PC-9 (cell line): Measurements from ENCODE around the gene MCRIP1. TPM values are rescaled to one million over a fixed set of nuclear protein-coding genes. Genes with fewer than 3 reads are reported as not detected.
A peak's percentile ranks its signal among the peaks of the same experiment; 100 is the strongest.

Source experiments
- BruUV-seq: library from RNA; stranded (reverse); fragments of 400-500 nt; replicated peaks from 2 replicates; lab custom pipeline; 2021; lab: Mats Ljungman, UMichigan
- CTCF ChIA-PET: fragments of 300-600 bp; sonication (Branson Sonifier 250); formaldehyde crosslinking; loops from one replicate; lab custom pipeline; 2022; ENCODE audit warnings: antibody characterized with exemption; lab: Charles Lee
- POLR2A ChIA-PET: fragments of 300-600 bp; sonication (Branson Sonifier 250); formaldehyde crosslinking; loops from one replicate; lab custom pipeline; 2022; ENCODE audit warnings: antibody characterized with exemption; ENCODE audit not compliant: unreplicated experiment; lab: Charles Lee
- DNase-seq, 2 experiments: peaks; one replicate each; pipeline versions ENCODE4 v3.0.0 to v3.0.0-alpha.2; 2015 to 2022; ENCODE audit warnings: mixed read lengths in 1 of 2
- H2AFZ ChIP-seq: fragments of 200-600 bp; sonication (generic); 2 replicates; pipeline ENCODE4 v1.8.1; 2017; ENCODE audit warnings: antibody characterized with exemption
- H3F3A ChIP-seq: fragments of 200-600 bp; sonication (generic); 2 replicates; pipeline ENCODE4 v1.8.1; 2017; ENCODE audit warnings: antibody characterized with exemption, mild to moderate bottlenecking, low read depth; ENCODE audit not compliant: insufficient read depth
- H3K27ac ChIP-seq: fragments of 200-600 bp; sonication (generic); 2 replicates; pipeline ENCODE4 v1.6.1; 2016; ENCODE audit warnings: mixed run types
- H3K27me3 ChIP-seq: fragments of 200-600 bp; sonication (generic); 2 replicates; pipeline ENCODE4 v1.6.1; 2016; ENCODE audit warnings: low read depth, mixed run types; ENCODE audit not compliant: insufficient read depth
- H3K36me3 ChIP-seq: fragments of 200-600 bp; sonication (generic); 2 replicates; pipeline ENCODE4 v1.6.1; 2016; ENCODE audit warnings: low read depth, mixed run types
- H3K4me1 ChIP-seq: fragments of 200-600 bp; sonication (generic); replicated peaks from 2 replicates; pipeline ENCODE4 v1.6.1; 2016; ENCODE audit warnings: mixed run types; ENCODE audit not compliant: insufficient read depth
- H3K4me2 ChIP-seq: fragments of 200-600 bp; sonication (generic); 2 replicates; pipeline ENCODE4 v1.6.1; 2017; ENCODE audit warnings: mixed run types
- H3K4me3 ChIP-seq: fragments of 200-600 bp; sonication (generic); 2 replicates; pipeline ENCODE4 v1.6.1; 2016; ENCODE audit warnings: mixed run types
- H3K79me2 ChIP-seq: fragments of 200-600 bp; sonication (generic); 2 replicates; pipeline ENCODE4 v1.6.1; 2017; ENCODE audit warnings: low read depth, mixed run types
- H3K9me2 ChIP-seq: fragments of 200-600 bp; sonication (generic); 2 replicates; pipeline ENCODE4 v1.8.1; 2017; ENCODE audit warnings: mild to moderate bottlenecking; ENCODE audit not compliant: insufficient read depth
- H3K9me3 ChIP-seq: fragments of 200-600 bp; sonication (generic); 2 replicates; pipeline ENCODE4 v1.8.1; 2016; ENCODE audit warnings: low read depth; ENCODE audit not compliant: insufficient read depth
- H4K20me1 ChIP-seq: fragments of 200-600 bp; sonication (generic); 2 replicates; pipeline ENCODE4 v1.8.1; 2017; ENCODE audit not compliant: insufficient read depth
- EZH2 ChIP-seq: fragments of 200-600 bp; sonication (generic); IDR thresholded peaks from 2 replicates; pipeline ENCODE4 v1.8.0; 2017; ENCODE audit warnings: antibody characterized with exemption, low read depth
- intact Hi-C: fragments of 100-400 bp; cut with micrococcal nuclease; formaldehyde crosslinking; loops from one replicate; pipeline ENCODE4 v1.10.0; 2022; ENCODE audit not compliant: unreplicated experiment
- total RNA-seq: library from RNA; stranded (reverse); gene quantifications from 2 replicates; pipeline ENCODE4 v1.2.3, GENCODE V29; 2021
- TF ChIP-seq, protein P1 (sequence below): fragments of 200-600 bp; sonication (generic); conservative IDR thresholded peaks from 2 replicates; pipeline ENCODE4 v1.6.1; 2017; ENCODE audit warnings: mixed run types, antibody characterized with exemption, mild to moderate bottlenecking, moderate library complexity

Gene MCRIP1
- total RNA-seq, 1 experiment from 2014 or later: 53.8 TPM

DNA sequence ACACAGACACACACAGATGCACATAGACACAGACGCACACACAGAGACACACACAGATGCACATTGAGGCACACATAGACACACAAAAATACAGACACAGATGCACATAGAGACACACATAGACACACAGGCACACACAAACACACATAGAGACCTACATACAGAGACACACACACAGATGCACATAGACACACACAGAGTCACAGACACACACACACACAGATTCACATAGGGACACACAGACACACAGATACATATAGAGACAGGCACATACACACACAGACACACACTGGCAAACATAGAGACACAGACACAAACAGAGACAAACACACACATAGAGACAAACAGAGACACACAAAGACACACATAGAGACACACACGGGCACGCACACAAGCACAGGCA lies 39.0 kb downstream of the MCRIP1 start:
- ChIA-PET CTCF (interaction anchor here (1.0 kb wide), 1 partner anchor 14 kb away, joined by 5 read pairs; no protein-coding TSS in a partner anchor), POLR2A (interaction anchor here (0.6 to 0.7 kb wide), 2 partner anchors 81 to 87 kb away, joined by 10 to 18 read pairs; no protein-coding TSS in a partner anchor)
- Histone ChIP-seq H3K4me3 (no peak overlapping the region), H3K9me3 (no peaks in the 10 kb centered on the region), H3K27me3 (no peaks in the 10 kb centered on the region), H3K9me2 (no peaks in the 10 kb centered on the region), H3K36me3 (no peaks in the 10 kb centered on the region), H3F3A (peaks cover 24% of the 10 kb centered on the region), H3K4me1 (0 out of 2 replicates have a peak, but pooled peaks cover 7% of the 10 kb centered on the region), H3K4me2 (peak overlapping the region; percentile 32), H3K79me2 (no peaks in the 10 kb centered on the region), H4K20me1 (no peaks in the 10 kb centered on the region), H2AFZ (no peak overlapping the region), H3K27ac (no peak overlapping the region)
- intact Hi-C loops: no loop called here
- no TSS peak for BruUV-seq
- TF ChIP-seq EZH2: no peak
- TF ChIP-seq, protein P1, sequence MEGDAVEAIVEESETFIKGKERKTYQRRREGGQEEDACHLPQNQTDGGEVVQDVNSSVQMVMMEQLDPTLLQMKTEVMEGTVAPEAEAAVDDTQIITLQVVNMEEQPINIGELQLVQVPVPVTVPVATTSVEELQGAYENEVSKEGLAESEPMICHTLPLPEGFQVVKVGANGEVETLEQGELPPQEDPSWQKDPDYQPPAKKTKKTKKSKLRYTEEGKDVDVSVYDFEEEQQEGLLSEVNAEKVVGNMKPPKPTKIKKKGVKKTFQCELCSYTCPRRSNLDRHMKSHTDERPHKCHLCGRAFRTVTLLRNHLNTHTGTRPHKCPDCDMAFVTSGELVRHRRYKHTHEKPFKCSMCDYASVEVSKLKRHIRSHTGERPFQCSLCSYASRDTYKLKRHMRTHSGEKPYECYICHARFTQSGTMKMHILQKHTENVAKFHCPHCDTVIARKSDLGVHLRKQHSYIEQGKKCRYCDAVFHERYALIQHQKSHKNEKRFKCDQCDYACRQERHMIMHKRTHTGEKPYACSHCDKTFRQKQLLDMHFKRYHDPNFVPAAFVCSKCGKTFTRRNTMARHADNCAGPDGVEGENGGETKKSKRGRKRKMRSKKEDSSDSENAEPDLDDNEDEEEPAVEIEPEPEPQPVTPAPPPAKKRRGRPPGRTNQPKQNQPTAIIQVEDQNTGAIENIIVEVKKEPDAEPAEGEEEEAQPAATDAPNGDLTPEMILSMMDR: no peak
- no peak for DNase-seq

DNA sequence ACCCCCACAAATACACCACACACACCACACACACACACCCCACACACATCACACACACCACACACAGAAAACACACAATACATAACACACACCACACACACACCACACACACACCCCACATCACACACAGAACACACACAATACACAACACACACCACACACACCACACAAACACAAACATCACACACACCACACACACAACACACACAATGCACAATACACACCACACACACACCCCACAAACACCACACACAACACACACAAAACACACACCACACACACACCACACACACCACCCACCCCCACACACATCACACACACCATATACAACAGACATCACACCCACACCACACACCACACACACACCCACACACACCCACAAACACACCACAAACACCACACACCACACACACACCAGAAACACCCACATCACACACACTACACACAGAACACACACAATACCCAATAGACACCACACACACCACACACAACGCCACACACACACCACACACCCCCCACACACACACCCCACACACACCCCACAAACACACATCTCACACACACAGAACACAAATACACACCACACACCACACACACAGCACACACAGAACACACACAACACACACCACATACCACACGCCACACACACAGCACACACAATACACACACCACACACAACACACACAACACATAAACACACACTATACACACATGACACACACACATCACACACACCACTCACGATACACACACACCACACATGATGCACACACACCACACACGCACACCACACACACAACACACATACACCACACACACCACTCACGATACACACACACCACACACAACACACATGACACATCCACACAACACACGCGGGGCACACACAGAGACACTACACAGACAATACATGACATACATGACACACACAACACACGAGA lies 40.1 kb downstream of the MCRIP1 start:
- H3K4me2 ChIP-seq: no peak overlapping the region
- no peaks in the 10 kb centered on the region for H3K27me3 ChIP-seq
- no TSS peak for BruUV-seq
- intact Hi-C loops: no loop called here
- no peaks in the 10 kb centered on the region for H4K20me1 ChIP-seq
- no peaks in the 10 kb centered on the region for H3K36me3 ChIP-seq
- no peaks in the 10 kb centered on the region for H3K79me2 ChIP-seq
- DNase-seq: no peak
- H3K4me1 ChIP-seq: 0 out of 2 replicates have a peak, but pooled peaks cover 7% of the 10 kb centered on the region
- CTCF ChIA-PET: no interaction called here
- no peak for TF ChIP-seq EZH2
- TF ChIP-seq, protein P1: no peak
- no peak overlapping the region for H3K27ac ChIP-seq
- H2AFZ ChIP-seq: no peak overlapping the region
- H3K9me3 ChIP-seq: no peaks in the 10 kb centered on the region
- H3F3A ChIP-seq: peaks cover 24% of the 10 kb centered on the region
- POLR2A ChIA-PET: no interaction called here
- no peaks in the 10 kb centered on the region for H3K9me2 ChIP-seq
- H3K4me3 ChIP-seq: no peak overlapping the region

Other genes with a start within 250 kb of the MCRIP1 start
- gene NPLOC4, start 196.2 kb downstream of the MCRIP1 start, total RNA-seq: 154 and 208 TPM in 2 replicates
- gene TSPAN10, start 196.1 kb downstream of the MCRIP1 start, total RNA-seq: 8.6 and 15.0 TPM in 2 replicates
- 0.68 and 1.3 TPM in 2 replicates for gene PDE6G, start 176.7 kb downstream of the MCRIP1 start, total RNA-seq
- gene OXLD1, start 166.7 kb downstream of the MCRIP1 start, total RNA-seq: 40.2 and 66.0 TPM in 2 replicates
- gene CCDC137, start 166.6 kb downstream of the MCRIP1 start, total RNA-seq: 29.3 and 30.0 TPM in 2 replicates
- 41.7 and 48.3 TPM in 2 replicates for gene ARL16, start 149.5 kb downstream of the MCRIP1 start, total RNA-seq
- 149 and 166 TPM in 2 replicates for gene HGS, start 149.3 kb downstream of the MCRIP1 start, total RNA-seq
- 98.6 and 142 TPM in 2 replicates for gene MRPL12, start 129.9 kb downstream of the MCRIP1 start, total RNA-seq
- gene SLC25A10, start 121.0 kb downstream of the MCRIP1 start, total RNA-seq: 83.6 and 86.5 TPM in 2 replicates
- not detected in 2 replicates for gene GCGR, start 29.1 kb downstream of the MCRIP1 start, total RNA-seq
- gene PPP1R27, start 1.8 kb upstream of the MCRIP1 start, total RNA-seq: not detected in 2 replicates
- gene P4HB, start 27.2 kb upstream of the MCRIP1 start, total RNA-seq: 636 and 782 TPM in 2 replicates
- gene ARHGDIA, start 38.0 kb upstream of the MCRIP1 start, total RNA-seq: 242 and 309 TPM in 2 replicates
- gene ALYREF, start 58.3 kb upstream of the MCRIP1 start, total RNA-seq: 138 and 156 TPM in 2 replicates
- 187 and 256 TPM in 2 replicates for gene ANAPC11, start 58.4 kb upstream of the MCRIP1 start, total RNA-seq
- gene NPB, start 68.9 kb upstream of the MCRIP1 start, total RNA-seq: 0.83 and 1.1 TPM in 2 replicates
- gene PCYT2, start 78.1 kb upstream of the MCRIP1 start, total RNA-seq: 54.7 and 82.2 TPM in 2 replicates
- gene SIRT7, start 84.9 kb upstream of the MCRIP1 start, total RNA-seq: 78.3 and 98.5 TPM in 2 replicates
- 79.5 and 85.9 TPM in 2 replicates for gene MAFG, start 94.4 kb upstream of the MCRIP1 start, total RNA-seq
- gene PYCR1, start 104.0 kb upstream of the MCRIP1 start, total RNA-seq: 88.9 and 120 TPM in 2 replicates
- gene MYADML2, start 113.9 kb upstream of the MCRIP1 start, total RNA-seq: not detected in 2 replicates
- gene NOTUM, start 127.9 kb upstream of the MCRIP1 start, total RNA-seq: 0.33 TPM in 1 of 2 replicates, not detected in the other
- gene ASPSCR1, start 144.3 kb upstream of the MCRIP1 start, total RNA-seq: 54.9 and 80.0 TPM in 2 replicates
- 115 and 132 TPM in 2 replicates for gene CENPX, start 189.6 kb upstream of the MCRIP1 start, total RNA-seq
- gene LRRC45, start 190.0 kb upstream of the MCRIP1 start, total RNA-seq: 41.5 and 42.6 TPM in 2 replicates
- gene RAC3, start 198.4 kb upstream of the MCRIP1 start, total RNA-seq: 32.3 and 41.6 TPM in 2 replicates
- 120 and 129 TPM in 2 replicates for gene DCXR, start 204.4 kb upstream of the MCRIP1 start, total RNA-seq
- gene RFNG, start 218.5 kb upstream of the MCRIP1 start, total RNA-seq: 40.4 and 49.1 TPM in 2 replicates
- gene GPS1, start 218.6 kb upstream of the MCRIP1 start, total RNA-seq: 121 and 124 TPM in 2 replicates
- 138 and 175 TPM in 2 replicates for gene DUS1L, start 232.5 kb upstream of the MCRIP1 start, total RNA-seq